Neural cell (in vitro differentiated cells): ENCODE measurements around the gene ADGRG3.

Experiments
- CTCF ChIP-seq: fragments of 450-650 bp; IDR thresholded peaks from 2 replicates; pipeline ENCODE4 v1.5.1; 2014; ENCODE audit warnings: antibody characterized with exemption, mild to moderate bottlenecking, moderate library complexity; ENCODE audit not compliant: poor library complexity, severe bottlenecking
- EZH2 ChIP-seq: fragments of 200-600, 300-800 bp; shearing (Covaris generic), sonication (generic); IDR thresholded peaks from 2 replicates; pipeline ENCODE4 v1.6.1; 2014; ENCODE audit warnings: antibody characterized with exemption, low read length, borderline replicate concordance, mild to moderate bottlenecking; ENCODE audit not compliant: insufficient read depth, poor library complexity, severe bottlenecking
- MXI1 ChIP-seq: fragments of 450-650 bp; conservative IDR thresholded peaks from 2 replicates; pipeline ENCODE4 v1.6.1; 2014; ENCODE audit warnings: antibody characterized with exemption, mild to moderate bottlenecking; ENCODE audit not compliant: poor library complexity, severe bottlenecking
- POLR2AphosphoS5 ChIP-seq: IDR thresholded peaks from 2 replicates; pipeline ENCODE4 v1.6.1; 2012
- RAD21 ChIP-seq: fragments of 450-650 bp; conservative IDR thresholded peaks from 2 replicates; pipeline ENCODE4 v1.6.1; 2014; ENCODE audit warnings: antibody characterized with exemption, mild to moderate bottlenecking, moderate library complexity
- REST ChIP-seq: IDR thresholded peaks from 2 replicates; pipeline ENCODE4 v1.6.1; 2012; ENCODE audit warnings: borderline replicate concordance
- SMC3 ChIP-seq: fragments of 450-650 bp; conservative IDR thresholded peaks from 2 replicates; pipeline ENCODE4 v1.6.1; 2014; ENCODE audit warnings: antibody characterized with exemption, mild to moderate bottlenecking, moderate library complexity; ENCODE audit not compliant: poor library complexity
- TAF1 ChIP-seq: IDR thresholded peaks from 2 replicates; pipeline ENCODE4 v1.6.1; 2012; ENCODE audit warnings: low read depth

- TF ChIP-seq POLR2AphosphoS5: no peak
- no peak for TF ChIP-seq CTCF
- no peak for TF ChIP-seq EZH2
- TF ChIP-seq RAD21: no peak
- no peak for TF ChIP-seq SMC3
- TF ChIP-seq REST: no peak
- no peak for TF ChIP-seq TAF1
- no peak for TF ChIP-seq MXI1
Observed at GRCh38 chr16:57619133-57619605, 48.9 kb upstream of the ADGRG3 start.
